Lower leg skin (tissue), 4 donors: Measurements from ENCODE around the gene WASF1. TPM values are rescaled to one million over a fixed set of nuclear protein-coding genes. Genes with fewer than 3 reads are reported as not detected.

Experiments
- DNase-seq, 2 donors: peaks; one replicate each; pipeline ENCODE4 v3.0.0-alpha.2; 2019; ENCODE audit warnings: low spot score in 2 of 2
- H3K4me3 ChIP-seq: fragments of 200-600 bp; sonication (generic); 2 replicates; pipeline ENCODE4 v1.5.1; 2017; ENCODE audit warnings: mild to moderate bottlenecking, low read depth; ENCODE audit not compliant: poor library complexity, severe bottlenecking
- POLR2A ChIP-seq, 2 donors: fragments of 450-650 bp; IDR thresholded peaks; one replicate each; pipeline ENCODE4 v1.6.1; 2016 to 2017; ENCODE audit warnings: antibody characterized with exemption in 2 of 2, mild to moderate bottlenecking in 1 of 2, moderate library complexity in 1 of 2
- WGBS, 2 donors: methylation state at CpG; one replicate each; pipeline ENCODE4 v1.1.5; 2018; 5-methylcytosine and 5-hydroxymethylcytosine counted together
- intact Hi-C: fragments of 100-400 bp; cut with DNase I; formaldehyde crosslinking; loops from one replicate; pipeline ENCODE4 v1.15.0; 2023; ENCODE audit warnings: low total_unique reads
- total RNA-seq, 4 donors: library from RNA; depleted of rRNA; stranded (reverse); fragments of >200 nt; gene quantifications; one replicate each; pipeline ENCODE4 v1.1.0, GENCODE V29; 2016
- TF ChIP-seq, protein P1 (sequence below), 3 donors: fragments of 450-650 bp; IDR thresholded peaks; one replicate each; pipeline ENCODE4 v1.5.1; 2016; ENCODE audit warnings: antibody characterized with exemption in 3 of 3, mild to moderate bottlenecking in 3 of 3, moderate library complexity in 2 of 3

The WASF1 gene
- total RNA-seq, 4 donors from 2014 or later: 3.2 to 8.6 (median 7.6) TPM

DNA sequence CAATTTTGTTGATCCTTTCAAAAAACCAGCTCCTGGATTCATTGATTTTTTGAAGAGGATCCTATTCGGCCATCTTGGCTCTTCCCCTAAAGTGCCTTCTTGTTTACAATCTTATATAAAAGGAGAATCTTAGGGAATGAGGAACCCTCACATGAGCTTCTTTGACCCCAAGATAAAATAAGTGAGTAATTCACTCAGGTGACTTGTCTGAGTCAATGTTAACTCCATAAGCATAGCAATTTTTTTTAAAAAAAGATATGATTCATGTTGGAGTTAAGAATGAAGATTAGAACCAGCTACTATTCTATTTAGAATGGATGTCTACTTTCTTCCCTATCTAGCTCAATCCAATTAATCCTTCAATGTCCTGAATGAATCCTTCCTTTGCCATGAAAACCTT lies 21.0 kb downstream of the WASF1 start:
- intact Hi-C loops: no loop called here
- 97 to 100% methylated on average over 1 of the region's 1 CpG for WGBS, 2 donors
- DNase-seq: no peak
- TF ChIP-seq, protein P1, sequence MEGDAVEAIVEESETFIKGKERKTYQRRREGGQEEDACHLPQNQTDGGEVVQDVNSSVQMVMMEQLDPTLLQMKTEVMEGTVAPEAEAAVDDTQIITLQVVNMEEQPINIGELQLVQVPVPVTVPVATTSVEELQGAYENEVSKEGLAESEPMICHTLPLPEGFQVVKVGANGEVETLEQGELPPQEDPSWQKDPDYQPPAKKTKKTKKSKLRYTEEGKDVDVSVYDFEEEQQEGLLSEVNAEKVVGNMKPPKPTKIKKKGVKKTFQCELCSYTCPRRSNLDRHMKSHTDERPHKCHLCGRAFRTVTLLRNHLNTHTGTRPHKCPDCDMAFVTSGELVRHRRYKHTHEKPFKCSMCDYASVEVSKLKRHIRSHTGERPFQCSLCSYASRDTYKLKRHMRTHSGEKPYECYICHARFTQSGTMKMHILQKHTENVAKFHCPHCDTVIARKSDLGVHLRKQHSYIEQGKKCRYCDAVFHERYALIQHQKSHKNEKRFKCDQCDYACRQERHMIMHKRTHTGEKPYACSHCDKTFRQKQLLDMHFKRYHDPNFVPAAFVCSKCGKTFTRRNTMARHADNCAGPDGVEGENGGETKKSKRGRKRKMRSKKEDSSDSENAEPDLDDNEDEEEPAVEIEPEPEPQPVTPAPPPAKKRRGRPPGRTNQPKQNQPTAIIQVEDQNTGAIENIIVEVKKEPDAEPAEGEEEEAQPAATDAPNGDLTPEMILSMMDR (IDR thresholded peaks at IDR 0.05): no peak
- no peak for TF ChIP-seq POLR2A (IDR thresholded peaks at IDR 0.05)
- no peak overlapping the region for H3K4me3 ChIP-seq

DNA sequence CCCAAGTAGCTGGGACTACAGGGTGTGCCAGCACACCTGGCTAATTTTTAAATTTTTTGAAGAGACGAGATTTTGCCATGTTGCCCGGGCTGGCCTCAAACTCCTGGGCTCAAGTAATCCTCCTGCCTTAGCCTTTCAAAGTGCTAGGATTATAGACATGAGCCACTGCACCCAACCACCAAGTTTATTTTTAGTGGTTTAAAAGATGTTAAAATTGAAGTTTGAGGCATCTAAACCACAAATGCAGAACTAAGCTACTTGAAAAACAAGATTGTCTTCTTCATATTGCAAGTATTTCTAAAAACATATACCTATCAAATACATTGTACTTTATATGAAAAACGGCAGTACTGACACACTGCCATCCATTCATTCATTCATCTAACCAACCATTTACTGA lies 31.6 kb downstream of the WASF1 start:
- H3K4me3 ChIP-seq: no peak overlapping the region
- TF ChIP-seq, protein P1 (IDR thresholded peaks at IDR 0.05): no peak
- TF ChIP-seq POLR2A (IDR thresholded peaks at IDR 0.05): no peak
- DNase-seq: no peak
- 81 to 87% methylated on average over 3 of the region's 3 CpGs for WGBS, 2 donors
- intact Hi-C loops: no loop called here

DNA sequence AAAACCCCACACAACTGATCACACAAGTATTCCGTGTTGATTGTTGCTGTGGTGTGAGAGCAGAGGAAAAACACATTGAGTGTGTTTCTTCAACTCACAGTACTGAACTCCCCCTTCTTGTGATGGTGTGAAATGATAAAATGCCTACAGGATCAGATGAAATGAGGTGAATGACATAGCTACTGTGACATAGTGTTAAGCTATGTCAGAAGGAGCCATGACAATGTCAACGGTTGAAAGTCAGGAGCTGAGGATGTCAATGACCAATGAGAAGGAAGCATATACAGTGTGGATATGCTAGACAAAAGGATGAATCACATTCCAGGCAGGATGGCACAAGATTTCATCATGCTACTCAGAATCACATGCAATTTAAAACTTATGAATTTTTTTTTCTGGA lies 38.8 kb downstream of the WASF1 start:
- intact Hi-C loops: no loop called here
- no peak overlapping the region for H3K4me3 ChIP-seq
- WGBS, 2 donors: 88 to 92% methylated on average over 2 of the region's 2 CpGs
- no peak for DNase-seq
- no peak for TF ChIP-seq POLR2A (IDR thresholded peaks at IDR 0.05)
- TF ChIP-seq, protein P1 (IDR thresholded peaks at IDR 0.05): no peak

DNA sequence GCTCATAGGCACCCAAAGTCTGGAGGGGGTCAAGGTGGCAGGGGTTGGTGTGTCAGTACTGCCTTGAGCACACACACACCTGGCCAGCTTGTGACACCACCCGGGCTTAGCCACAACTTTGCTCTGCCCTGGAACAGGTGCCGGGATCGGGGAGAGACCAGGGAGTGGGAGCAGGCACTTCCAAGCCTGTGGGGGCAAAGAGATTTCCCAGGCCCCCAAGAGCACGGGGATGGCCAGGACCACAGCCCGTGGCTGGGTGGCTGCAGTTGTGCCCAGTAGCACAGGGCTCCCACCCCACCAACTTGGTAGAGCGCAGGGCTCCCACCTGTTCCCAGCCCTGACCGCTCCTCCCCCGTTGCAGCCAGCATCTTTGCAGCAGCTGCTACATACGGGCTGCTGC lies 40.4 kb downstream of the WASF1 start:
- WGBS, 2 donors: 91 to 98% methylated on average over 7 to 8 of the region's 9 CpGs
- no peak for DNase-seq
- TF ChIP-seq, protein P1 (IDR thresholded peaks at IDR 0.05): no peak
- no peak for TF ChIP-seq POLR2A (IDR thresholded peaks at IDR 0.05)
- no peak overlapping the region for H3K4me3 ChIP-seq
- intact Hi-C loops: no loop called here

DNA sequence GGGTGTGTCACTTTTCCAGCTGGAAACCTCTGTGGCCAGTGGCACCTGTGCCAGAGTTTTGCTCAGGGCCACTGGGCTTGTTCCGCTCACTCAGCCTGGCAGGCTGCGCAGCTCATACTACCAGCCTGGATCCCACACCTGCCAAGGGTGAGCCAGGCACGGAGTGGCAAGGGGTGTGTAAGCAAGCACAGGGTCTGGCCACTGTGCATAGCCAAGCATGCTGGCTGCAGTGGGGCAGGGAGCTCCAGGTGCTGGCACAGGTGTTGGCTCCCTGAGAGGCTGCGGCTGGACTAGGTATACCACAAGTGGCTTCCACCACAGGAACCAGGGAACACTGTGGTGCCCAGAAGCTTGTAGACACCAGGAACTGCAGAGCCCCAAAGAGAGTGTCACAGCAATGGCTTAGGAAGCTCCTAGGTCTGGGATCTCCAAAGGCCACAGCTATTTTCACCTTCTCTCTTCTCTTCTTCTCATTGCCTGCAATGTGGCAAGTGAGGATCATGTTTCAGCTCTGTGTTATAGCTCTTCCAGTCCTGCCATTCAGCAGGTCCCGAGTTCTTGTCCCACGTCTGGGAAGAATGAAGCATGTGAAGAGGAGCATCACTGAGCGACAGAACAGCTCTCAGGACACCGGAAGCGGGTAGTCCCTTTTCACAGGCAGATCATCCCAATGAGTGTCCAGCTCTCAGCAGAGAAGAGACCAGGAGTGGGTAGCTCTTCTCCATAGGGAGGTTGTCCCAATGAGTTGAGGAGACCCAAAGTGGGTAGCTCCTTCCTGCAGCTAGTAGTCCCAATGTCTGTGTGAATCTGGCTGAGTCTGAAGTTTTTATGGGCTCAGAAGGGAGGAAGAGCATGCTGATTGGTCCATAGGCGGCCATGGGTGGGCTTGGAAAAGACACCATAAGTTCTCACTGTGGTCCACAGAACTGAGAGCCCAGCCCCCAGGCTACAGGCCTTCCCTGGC lies 41.3 kb downstream of the WASF1 start:
- H3K4me3 ChIP-seq: no peak overlapping the region
- intact Hi-C loops: no loop called here
- 91 to 97% methylated on average over 10 of the region's 10 CpGs for WGBS, 2 donors
- TF ChIP-seq, protein P1 (IDR thresholded peaks at IDR 0.05): no peak
- TF ChIP-seq POLR2A (IDR thresholded peaks at IDR 0.05): no peak
- no peak for DNase-seq
